Measurements from ENCODE around the gene OSBPL8.
"Not testable (repeated sequence)": the region's sequence is repeated elsewhere in the genome, so short reads cannot be mapped to it uniquely, and the experiment has no call there.

Gene OSBPL8

GRCh38 chr12:76332606-76333005 is 227.0 kb downstream of the OSBPL8 start:
- H3K9me2 ChIP-seq (ENCODE audit: low read depth, low read length) = no peaks in the 10 kb centered on the region
- H2AFZ ChIP-seq (ENCODE audit: low read length) = no peak overlapping the region
- H3K36me3 ChIP-seq (ENCODE audit: insufficient read depth, low read length) = no peaks in the 10 kb centered on the region
- no peaks in the 10 kb centered on the region for H3K27me3 ChIP-seq (ENCODE audit: insufficient read depth, low read length)
- no peak overlapping the region for H3K4me3 ChIP-seq (ENCODE audit: low read depth, low read length, poor library complexity, severe bottlenecking)
- no peak overlapping the region for H3K4me2 ChIP-seq (ENCODE audit: low read length)
- no peak overlapping the region for H3K9ac ChIP-seq (ENCODE audit: low read length)
- TF ChIP-seq CTCF (IDR thresholded peaks at IDR 0.05; ENCODE audit: low read length) (no peak), EZH2 (IDR thresholded peaks at IDR 0.05; ENCODE audit: borderline replicate concordance, low read length) (no peak)
- no peaks in the 10 kb centered on the region for H3K4me1 ChIP-seq (ENCODE audit: insufficient read depth, low read length, severe bottlenecking)
- H3K79me2 ChIP-seq (ENCODE audit: insufficient read depth, low read length) = no peaks in the 10 kb centered on the region
- H3F3A ChIP-seq (ENCODE audit: insufficient read depth, low read length) = no peaks in the 10 kb centered on the region
- no peaks in the 10 kb centered on the region for H3K9me3 ChIP-seq (ENCODE audit: low read length)
- no peaks in the 10 kb centered on the region for H4K20me1 ChIP-seq (ENCODE audit: insufficient read depth, low read length)
- no peak overlapping the region for H3K27ac ChIP-seq (ENCODE audit: low read depth, low read length, poor library complexity, severe bottlenecking)

GRCh38 chr12:76329606-76330005 is 230.0 kb downstream of the OSBPL8 start:
- Histone ChIP-seq H3K4me2 (ENCODE audit: low read length) (no peak overlapping the region), H3F3A (ENCODE audit: insufficient read depth, low read length) (no peaks in the 10 kb centered on the region), H3K9me2 (ENCODE audit: low read depth, low read length) (no peaks in the 10 kb centered on the region), H3K4me1 (ENCODE audit: insufficient read depth, low read length, severe bottlenecking) (no peaks in the 10 kb centered on the region), H3K9me3 (ENCODE audit: low read length) (no peaks in the 10 kb centered on the region), H4K20me1 (ENCODE audit: insufficient read depth, low read length) (no peaks in the 10 kb centered on the region), H3K4me3 (ENCODE audit: low read depth, low read length, poor library complexity, severe bottlenecking) (no peak overlapping the region), H3K27ac (ENCODE audit: low read depth, low read length, poor library complexity, severe bottlenecking) (no peak overlapping the region), H3K36me3 (ENCODE audit: insufficient read depth, low read length) (no peaks in the 10 kb centered on the region), H3K79me2 (ENCODE audit: insufficient read depth, low read length) (no peaks in the 10 kb centered on the region), H2AFZ (ENCODE audit: low read length) (no peak overlapping the region), H3K9ac (ENCODE audit: low read length) (no peak overlapping the region), H3K27me3 (ENCODE audit: insufficient read depth, low read length) (no peaks in the 10 kb centered on the region)
- no peak for TF ChIP-seq CTCF (IDR thresholded peaks at IDR 0.05; ENCODE audit: low read length)
- no peak for TF ChIP-seq EZH2 (IDR thresholded peaks at IDR 0.05; ENCODE audit: borderline replicate concordance, low read length)

- Histone ChIP-seq H3K36me3 (ENCODE audit: insufficient read depth, low read length) (no peaks in the 10 kb centered on the region), H3K9me3 (ENCODE audit: low read length) (no peaks in the 10 kb centered on the region), H4K20me1 (ENCODE audit: insufficient read depth, low read length) (no peaks in the 10 kb centered on the region), H3K4me3 (ENCODE audit: low read depth, low read length, poor library complexity, severe bottlenecking) (no peak overlapping the region), H2AFZ (ENCODE audit: low read length) (no peak overlapping the region), H3K79me2 (ENCODE audit: insufficient read depth, low read length) (no peaks in the 10 kb centered on the region), H3K4me2 (ENCODE audit: low read length) (no peak overlapping the region), H3K27me3 (ENCODE audit: insufficient read depth, low read length) (no peaks in the 10 kb centered on the region), H3K4me1 (ENCODE audit: insufficient read depth, low read length, severe bottlenecking) (no peaks in the 10 kb centered on the region), H3K9ac (ENCODE audit: low read length) (no peak overlapping the region), H3K27ac (ENCODE audit: low read depth, low read length, poor library complexity, severe bottlenecking) (no peak overlapping the region), H3K9me2 (ENCODE audit: low read depth, low read length) (no peaks in the 10 kb centered on the region), H3F3A (ENCODE audit: insufficient read depth, low read length) (no peaks in the 10 kb centered on the region)
- TF ChIP-seq EZH2 (IDR thresholded peaks at IDR 0.05; ENCODE audit: borderline replicate concordance, low read length) (no peak), CTCF (IDR thresholded peaks at IDR 0.05; ENCODE audit: low read length) (no peak)
Measured at GRCh38 chr12:76329159-76329558, 230.4 kb downstream of the OSBPL8 start.

GRCh38 chr12:76319595-76320319 is 239.8 kb downstream of the OSBPL8 start:
- not testable (repeated sequence) for H3K9me3 ChIP-seq (ENCODE audit: low read length); H3K4me2 ChIP-seq (ENCODE audit: low read length); H3K9me2 ChIP-seq (ENCODE audit: low read depth, low read length); H3K36me3 ChIP-seq (ENCODE audit: insufficient read depth, low read length); H3K9ac ChIP-seq (ENCODE audit: low read length); H3K4me1 ChIP-seq (ENCODE audit: insufficient read depth, low read length, severe bottlenecking); H3K27me3 ChIP-seq (ENCODE audit: insufficient read depth, low read length); H3K4me3 ChIP-seq (ENCODE audit: low read depth, low read length, poor library complexity, severe bottlenecking); H2AFZ ChIP-seq (ENCODE audit: low read length); H3F3A ChIP-seq (ENCODE audit: insufficient read depth, low read length); H3K79me2 ChIP-seq (ENCODE audit: insufficient read depth, low read length); H4K20me1 ChIP-seq (ENCODE audit: insufficient read depth, low read length); H3K27ac ChIP-seq (ENCODE audit: low read depth, low read length, poor library complexity, severe bottlenecking)
